Adipocyte (in vitro differentiated cells): ENCODE data around the gene PGM1.
"Not testable (repeated sequence)": the region's sequence is repeated elsewhere in the genome, so short reads cannot be mapped to it uniquely, and the experiment has no call there.

Experiments used
- DNase-seq: peaks from one replicate; pipeline ENCODE4 v3.0.0-alpha.2; 2015; ENCODE audit warnings: low read depth
- H3K27me3 ChIP-seq: replicated peaks from 2 replicates; pipeline ENCODE4 v1.7.0; 2013; ENCODE audit warnings: mild to moderate bottlenecking, low read length, moderate library complexity; ENCODE audit not compliant: control insufficient read depth, insufficient read depth
- H3K36me3 ChIP-seq: 2 replicates; pipeline ENCODE4 v1.7.0; 2013; ENCODE audit warnings: low read length, mild to moderate bottlenecking, moderate library complexity; ENCODE audit not compliant: control insufficient read depth, insufficient read depth, severe bottlenecking
- H3K4me1 ChIP-seq: 2 replicates; pipeline ENCODE4 v1.7.0; 2013; ENCODE audit warnings: mild to moderate bottlenecking, low read length, moderate library complexity; ENCODE audit not compliant: control insufficient read depth, insufficient read depth
- H3K4me3 ChIP-seq: 2 replicates; pipeline ENCODE4 v1.7.0; 2013; ENCODE audit warnings: mild to moderate bottlenecking, low read length, moderate library complexity
- H3K9ac ChIP-seq: 2 replicates; pipeline ENCODE4 v1.7.0; 2013; ENCODE audit warnings: mild to moderate bottlenecking, low read length, moderate library complexity
- H3K9me3 ChIP-seq: 2 replicates; pipeline ENCODE4 v1.7.0; 2013; ENCODE audit warnings: mild to moderate bottlenecking, low read length, moderate library complexity; ENCODE audit not compliant: control insufficient read depth

PGM1 gene

DNA sequence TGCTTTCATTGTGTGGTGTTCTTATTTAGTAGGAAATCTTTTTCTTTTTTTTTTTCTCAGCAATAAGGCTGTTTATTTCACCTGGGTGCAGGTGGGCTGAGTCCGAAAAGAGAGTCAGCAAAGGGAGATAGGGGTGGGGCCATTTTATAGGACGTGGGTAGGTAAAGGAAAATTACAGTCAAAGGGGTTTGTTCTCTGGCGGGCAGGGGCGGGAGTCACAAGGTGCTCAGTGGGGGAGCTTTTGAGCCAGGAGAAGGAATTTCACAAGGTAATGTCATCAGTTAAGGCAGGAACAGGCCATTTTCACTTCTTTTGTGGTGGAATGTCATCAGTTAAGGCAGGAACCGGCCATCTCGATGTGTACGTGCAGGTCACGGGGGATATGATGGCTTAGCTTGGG is 20.5 kb upstream of the PGM1 start:
- H3K36me3 ChIP-seq, H3K4me3 ChIP-seq, H3K27me3 ChIP-seq, H3K9ac ChIP-seq, DNase-seq, H3K4me1 ChIP-seq, H3K9me3 ChIP-seq: not testable (repeated sequence)

DNA sequence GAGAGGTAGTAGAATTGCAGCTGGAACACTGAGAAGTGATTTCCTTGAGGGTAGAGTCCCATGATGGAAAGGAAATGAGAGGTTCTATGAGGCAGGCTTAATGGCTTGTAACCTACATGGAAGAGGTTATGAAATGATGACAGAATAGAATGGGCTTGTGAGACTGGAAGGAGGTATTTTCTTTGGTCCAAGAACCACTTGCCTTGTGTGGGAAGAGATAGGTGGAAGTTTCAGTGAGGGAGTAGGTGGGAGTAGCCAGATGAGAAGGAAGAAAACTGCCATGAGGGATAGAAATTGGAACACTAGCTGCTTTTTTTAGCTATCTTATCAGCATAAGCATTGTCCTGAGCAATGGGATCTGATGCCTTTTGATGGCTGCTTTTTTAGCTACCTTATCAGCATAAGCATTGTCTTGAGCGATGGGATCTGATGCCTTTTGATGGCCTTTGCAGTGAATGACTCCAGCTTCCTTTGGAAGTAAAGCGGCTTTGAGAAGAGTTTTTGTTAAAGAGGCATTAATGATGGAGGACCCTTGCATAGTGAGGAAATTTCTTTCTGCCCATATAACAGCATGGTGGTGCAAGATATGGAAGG is 18.9 kb upstream of the PGM1 start:
- DNase-seq, H3K27me3 ChIP-seq, H3K36me3 ChIP-seq, H3K4me1 ChIP-seq, H3K9ac ChIP-seq, H3K9me3 ChIP-seq, H3K4me3 ChIP-seq: not testable (repeated sequence)

DNA sequence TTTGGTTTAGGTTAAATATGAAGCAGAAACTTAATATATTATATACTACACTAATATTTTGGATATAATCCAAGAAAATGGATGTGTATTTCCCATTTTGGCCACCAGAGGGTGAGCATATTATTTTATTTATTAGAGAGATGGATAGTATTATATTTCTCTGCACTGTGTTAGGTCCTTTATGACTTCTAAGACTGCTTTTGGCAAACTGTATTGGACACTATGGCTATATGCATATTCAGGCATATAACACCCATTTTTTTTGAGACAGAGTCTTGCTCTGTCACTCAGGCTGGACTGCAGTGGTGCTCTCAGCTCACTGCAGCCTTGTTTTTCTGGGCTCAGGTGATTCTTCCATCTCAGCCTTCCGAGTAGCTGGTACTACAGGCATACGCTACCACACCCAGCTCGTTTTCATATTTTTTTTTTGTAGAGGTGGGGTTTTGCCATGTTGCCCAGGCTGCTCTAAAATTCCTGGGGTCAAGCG is 17.8 kb upstream of the PGM1 start:
- Histone ChIP-seq H3K9me3 (peaks cover 3% of the 10 kb centered on the region), H3K36me3 (no peaks in the 10 kb centered on the region), H3K4me1 (no peaks in the 10 kb centered on the region), H3K4me3 (no peak overlapping the region), H3K9ac (no peak overlapping the region), H3K27me3 (no peaks in the 10 kb centered on the region)
- peak; percentile 70 for DNase-seq

DNA sequence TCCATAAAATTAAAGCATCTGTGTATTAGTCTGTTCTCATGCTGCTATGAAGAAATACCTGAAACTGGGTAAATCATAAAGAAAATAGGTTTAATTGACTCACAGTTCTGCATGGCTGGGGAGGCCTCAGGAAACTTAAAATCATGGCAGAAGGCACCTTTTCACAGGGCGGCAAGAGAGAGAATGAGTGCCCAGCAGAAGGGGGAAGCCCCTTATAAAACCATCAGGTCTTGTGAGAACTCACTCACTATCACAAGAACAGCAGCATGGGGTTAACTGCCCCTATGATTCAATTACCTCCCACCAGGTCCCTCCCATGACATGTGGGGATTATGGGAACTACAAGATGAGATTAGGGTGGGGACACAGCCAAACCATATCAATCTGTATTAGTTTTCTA is 6.9 kb upstream of the PGM1 start:
- not testable (repeated sequence) for H3K27me3 ChIP-seq, H3K9ac ChIP-seq, H3K36me3 ChIP-seq, H3K4me3 ChIP-seq, DNase-seq
- Histone ChIP-seq H3K9me3 (peaks cover 14% of the 10 kb centered on the region), H3K4me1 (peaks cover 20% of the 10 kb centered on the region)

DNA sequence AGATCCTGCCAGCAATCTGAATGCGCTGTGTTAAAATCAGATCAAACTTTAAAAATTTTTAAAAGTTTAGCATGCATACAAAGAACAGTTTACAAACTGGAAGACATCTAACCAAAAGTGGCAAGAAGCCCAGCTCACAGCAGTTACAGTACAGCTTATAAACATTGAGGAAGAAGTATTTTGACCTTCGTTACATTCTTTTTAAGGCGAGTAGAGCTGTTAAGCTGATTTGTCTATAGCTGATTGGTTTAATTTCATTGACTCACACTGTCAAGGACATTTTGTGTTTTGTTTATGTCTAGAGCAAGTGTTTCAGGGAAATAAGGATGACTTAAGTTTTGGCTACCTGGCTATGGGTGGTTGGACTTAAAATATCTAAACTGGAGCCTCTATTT is 3.0 kb upstream of the PGM1 start:
- DNase-seq = no peak
- Histone ChIP-seq H3K4me3 (peak overlapping the region; percentile 67), H3K4me1 (peaks cover 39% of the 10 kb centered on the region), H3K9ac (peak overlapping the region; percentile 29), H3K9me3 (no peaks in the 10 kb centered on the region), H3K36me3 (no peaks in the 10 kb centered on the region), H3K27me3 (no peaks in the 10 kb centered on the region)

DNA sequence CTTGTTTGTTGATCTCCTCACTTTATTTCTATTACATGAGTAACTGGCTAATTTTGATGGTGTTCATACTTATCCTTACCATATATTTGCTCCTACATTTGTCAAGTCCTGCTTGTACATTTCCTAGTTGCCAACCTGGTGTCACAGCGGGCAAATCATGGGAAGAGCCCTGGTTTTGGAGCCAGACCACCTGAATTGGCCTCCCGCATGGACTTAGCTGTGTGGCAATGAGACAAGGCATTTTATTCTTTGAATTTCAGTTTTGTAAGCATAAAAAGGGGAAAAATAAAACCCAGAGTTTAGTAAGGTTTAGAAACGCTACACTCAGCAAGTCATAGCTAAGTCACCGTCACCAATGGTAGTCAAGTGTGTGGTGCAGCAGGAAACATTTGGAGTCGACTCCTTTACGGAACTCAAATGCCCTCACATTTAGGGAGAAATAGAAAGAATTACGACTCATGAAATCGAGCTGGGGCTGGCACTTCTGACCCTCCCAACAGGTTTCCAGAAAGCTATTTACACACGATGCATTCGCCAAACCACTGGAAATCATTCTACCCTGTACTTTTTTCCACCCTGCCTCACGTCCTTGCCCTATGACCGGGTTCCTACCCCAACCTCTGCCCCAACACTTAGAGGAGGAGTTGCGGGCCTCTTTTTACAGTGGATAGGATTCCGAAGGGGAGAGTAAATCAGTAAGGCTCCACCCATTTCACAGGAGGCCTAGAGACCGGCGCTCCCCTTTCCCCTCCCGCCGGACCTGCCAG is 492 bp upstream of the PGM1 start:
- peak; percentile 59 for DNase-seq
- peak overlapping the region; percentile 98 for H3K4me3 ChIP-seq

DNA sequence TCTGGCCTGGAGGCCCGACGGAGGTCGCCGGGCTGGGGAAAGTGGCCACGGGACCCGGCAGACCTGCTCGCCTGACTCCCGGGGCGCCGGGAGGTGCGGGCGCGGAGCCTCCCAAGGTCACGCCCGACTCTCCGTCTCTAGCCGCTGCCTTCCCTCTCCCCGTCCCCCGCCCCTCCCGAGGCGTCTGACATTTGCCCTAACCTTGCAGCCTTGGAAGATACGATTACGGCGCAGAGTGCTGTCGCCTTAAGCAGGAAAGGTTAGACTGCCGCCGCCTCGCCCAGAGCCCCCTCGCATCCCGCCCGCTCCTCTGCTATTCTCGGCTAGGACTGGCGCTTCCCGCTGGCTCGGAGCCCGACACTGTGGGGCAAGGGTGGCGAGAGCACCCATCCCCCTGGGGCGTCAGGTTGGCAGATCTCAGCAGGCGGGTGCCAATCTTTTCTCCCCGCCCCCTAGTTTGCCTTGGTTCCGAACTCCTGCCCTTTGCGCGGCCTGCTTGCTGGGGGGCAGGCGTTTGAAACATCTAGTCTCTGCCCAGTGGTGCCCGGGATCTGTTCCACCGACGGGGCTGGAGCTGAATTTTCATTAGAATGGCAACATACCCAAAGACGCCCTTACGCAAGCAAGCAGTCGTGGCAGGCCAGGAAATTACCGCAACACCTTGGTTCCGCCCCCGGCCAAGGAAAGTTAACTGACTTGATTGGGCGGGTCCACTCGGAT is 835 bp downstream of the PGM1 start:
- H3K9ac ChIP-seq = peak overlapping the region; percentile 99
- peak overlapping the region; percentile 98 for H3K4me3 ChIP-seq
- H3K4me1 ChIP-seq = peaks cover 50% of the 10 kb centered on the region
- H3K27me3 ChIP-seq = no peaks in the 10 kb centered on the region
- H3K36me3 ChIP-seq = peaks cover 7% of the 10 kb centered on the region
- H3K9me3 ChIP-seq = no peaks in the 10 kb centered on the region
- DNase-seq = peak; percentile 63

More for the DNA sequence above, 492 bp upstream of the PGM1 start:
- no peaks in the 10 kb centered on the region for H3K27me3 ChIP-seq
- H3K4me1 ChIP-seq = peaks cover 50% of the 10 kb centered on the region
- H3K9me3 ChIP-seq = no peaks in the 10 kb centered on the region
- peak overlapping the region; percentile 99 for H3K9ac ChIP-seq
- H3K36me3 ChIP-seq = no peaks in the 10 kb centered on the region

DNA sequence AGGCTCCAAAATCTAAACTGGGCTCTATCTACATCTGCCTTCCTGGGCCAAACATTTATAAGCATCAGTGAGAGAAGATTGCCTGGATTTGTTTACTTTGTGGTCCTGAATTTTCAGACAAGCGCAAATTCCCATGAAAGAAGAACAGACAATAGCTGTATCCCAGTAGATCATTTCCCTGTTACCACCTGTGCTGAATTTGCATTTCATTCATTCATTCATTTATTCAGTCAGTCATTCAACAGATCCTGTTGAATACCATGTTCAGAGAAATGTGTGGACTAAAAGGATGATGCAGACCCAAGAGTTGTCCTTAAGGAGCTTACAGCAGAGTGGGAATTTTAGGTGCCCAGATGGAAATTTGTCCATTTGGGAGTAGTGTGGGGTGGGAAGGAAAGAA is 2.2 kb downstream of the PGM1 start:
- no peak overlapping the region for H3K9ac ChIP-seq
- peaks cover 7% of the 10 kb centered on the region for H3K36me3 ChIP-seq
- no peaks in the 10 kb centered on the region for H3K9me3 ChIP-seq
- H3K4me1 ChIP-seq = peaks cover 38% of the 10 kb centered on the region
- peak overlapping the region; percentile 98 for H3K4me3 ChIP-seq
- DNase-seq = no peak
- H3K27me3 ChIP-seq = no peaks in the 10 kb centered on the region

DNA sequence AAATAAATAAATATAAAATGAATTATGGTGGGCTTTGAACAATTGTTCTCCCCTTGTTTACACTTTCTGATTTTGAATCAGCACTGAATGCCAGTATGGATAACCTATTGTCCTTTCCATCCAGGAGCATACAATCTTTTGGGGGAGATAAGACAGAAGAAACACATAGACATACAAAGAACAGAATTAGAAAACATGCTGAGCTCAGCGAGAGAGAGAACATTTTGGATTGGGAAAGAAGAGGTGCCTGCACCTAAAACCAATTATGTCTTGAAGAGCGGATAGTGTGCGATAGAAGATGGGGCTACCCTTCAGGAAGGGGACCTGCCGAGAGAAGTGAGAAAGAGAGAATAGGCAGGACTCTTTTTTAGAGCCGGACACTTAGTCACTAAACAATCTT is 6.6 kb downstream of the PGM1 start:
- H3K36me3 ChIP-seq = peaks cover 22% of the 10 kb centered on the region
- no peaks in the 10 kb centered on the region for H3K27me3 ChIP-seq
- no peaks in the 10 kb centered on the region for H3K9me3 ChIP-seq
- DNase-seq = no peak
- no peak overlapping the region for H3K9ac ChIP-seq
- H3K4me1 ChIP-seq = peaks cover 25% of the 10 kb centered on the region
- no peak overlapping the region for H3K4me3 ChIP-seq

DNA sequence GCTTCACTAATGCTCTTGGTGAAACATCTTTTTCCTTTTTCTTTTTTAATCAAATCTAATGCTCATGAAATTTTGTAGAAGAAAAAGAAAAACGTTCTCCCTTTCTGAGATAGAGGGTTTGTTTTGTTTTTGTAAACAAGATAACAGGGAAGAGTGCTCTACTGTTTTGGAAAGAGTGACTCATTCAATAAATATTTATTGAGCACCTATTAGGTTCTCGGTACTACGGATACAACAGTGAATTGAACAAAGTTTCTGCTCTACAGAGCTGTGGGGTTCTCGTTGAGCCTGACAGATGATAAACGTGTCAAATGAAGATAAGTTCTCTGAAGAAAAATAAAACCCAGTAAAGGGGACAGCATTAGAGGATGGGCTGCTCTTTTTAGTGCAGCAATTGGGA is 7.0 kb downstream of the PGM1 start:
- Histone ChIP-seq H3K36me3 (peaks cover 22% of the 10 kb centered on the region), H3K27me3 (no peaks in the 10 kb centered on the region), H3K4me3 (no peak overlapping the region), H3K4me1 (peaks cover 21% of the 10 kb centered on the region), H3K9ac (no peak overlapping the region), H3K9me3 (no peaks in the 10 kb centered on the region)
- DNase-seq = no peak

DNA sequence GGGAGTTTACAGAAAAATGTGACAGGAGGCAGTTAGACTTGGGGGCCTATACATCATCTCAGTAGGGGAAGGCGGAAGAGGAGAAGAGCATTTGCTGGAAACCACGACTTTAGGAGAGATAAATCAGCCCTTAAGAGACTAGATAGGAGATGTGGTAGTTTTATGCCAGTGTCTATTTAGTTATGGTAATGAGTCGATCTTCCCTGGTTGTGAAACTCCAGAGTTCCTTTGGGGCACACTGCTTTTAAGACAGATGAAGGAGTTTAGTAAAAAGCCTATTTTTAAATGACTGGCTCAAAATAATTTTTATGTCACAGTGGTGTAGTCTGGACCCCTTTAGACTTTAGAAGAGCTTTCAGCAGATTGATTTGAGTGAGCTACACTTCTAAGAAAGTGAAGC is 7.8 kb downstream of the PGM1 start:
- DNase-seq = no peak
- Histone ChIP-seq H3K36me3 (peaks cover 22% of the 10 kb centered on the region), H3K4me1 (peaks cover 14% of the 10 kb centered on the region), H3K27me3 (no peaks in the 10 kb centered on the region), H3K4me3 (peak overlapping the region; percentile 39), H3K9ac (no peak overlapping the region), H3K9me3 (no peaks in the 10 kb centered on the region)
